ENCODE results near the gene S100A8. TPM values are rescaled to one million over a fixed set of nuclear protein-coding genes. Genes with fewer than 3 reads are reported as not detected.

S100A8 gene
- total and polyA plus RNA-seq, 4 donors, result 38.4 to 99.3 (median 41.9) TPM

- Histone ChIP-seq H3K36me3 (ENCODE audit: control insufficient read depth in 4 of 4, insufficient read depth in 3 of 4, low read depth in 1 of 4, low read length in 3 of 4) (no peaks in the 10 kb centered on the region), H3K9me3 (ENCODE audit: control insufficient read depth in 4 of 4, low read length in 3 of 4) (peaks cover 0 to 5% (median 2%) of the 10 kb centered on the region in 4 donors), H3K27ac (ENCODE audit: low read depth in 1 of 2, low read length in 2 of 2) (no peak overlapping the region), H3K9ac (ENCODE audit: low read depth in 1 of 2, low read length in 2 of 2) (no peak overlapping the region), H3K27me3 (ENCODE audit: control insufficient read depth in 4 of 4, insufficient read depth in 4 of 4, low read length in 3 of 4) (peaks cover 0 to 2% (median 0%) of the 10 kb centered on the region in 4 donors), H3K4me1 (ENCODE audit: control insufficient read depth in 4 of 4, insufficient read depth in 4 of 4, low read length in 3 of 4) (no peaks in the 10 kb centered on the region), H3K4me3 (ENCODE audit: low read depth in 1 of 3, low read length in 3 of 3) (no peak overlapping the region)
- TF ChIP-seq JUND (IDR thresholded peaks at IDR 0.05) (no peak), HNF4A (conservative IDR thresholded peaks at IDR 0.05) (no peak), EGR1 (IDR thresholded peaks at IDR 0.05; ENCODE audit: low read depth in 2 of 2) (no peak), GABPA (IDR thresholded peaks at IDR 0.05 in 1 of 2, conservative IDR thresholded peaks at IDR 0.05 in 1 of 2) (no peak), RAD21 (IDR thresholded peaks at IDR 0.05) (no peak), NR2F2 (IDR thresholded peaks at IDR 0.05) (no peak), TAF1 (conservative IDR thresholded peaks at IDR 0.05) (no peak), REST (IDR thresholded peaks at IDR 0.05) (no peak), RXRA (IDR thresholded peaks at IDR 0.05) (no peak), SP1 (IDR thresholded peaks at IDR 0.05) (no peak), FOXA1 (IDR thresholded peaks at IDR 0.05) (no peak), HNF4G (IDR thresholded peaks at IDR 0.05) (no peak), CTCF (IDR thresholded peaks at IDR 0.05; ENCODE audit: low read depth, low read length, missing input control) (no peak)
- TF ChIP-seq, protein P1, sequence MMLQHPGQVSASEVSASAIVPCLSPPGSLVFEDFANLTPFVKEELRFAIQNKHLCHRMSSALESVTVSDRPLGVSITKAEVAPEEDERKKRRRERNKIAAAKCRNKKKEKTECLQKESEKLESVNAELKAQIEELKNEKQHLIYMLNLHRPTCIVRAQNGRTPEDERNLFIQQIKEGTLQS (IDR thresholded peaks at IDR 0.05), result no peak
- TF ChIP-seq, protein P2, sequence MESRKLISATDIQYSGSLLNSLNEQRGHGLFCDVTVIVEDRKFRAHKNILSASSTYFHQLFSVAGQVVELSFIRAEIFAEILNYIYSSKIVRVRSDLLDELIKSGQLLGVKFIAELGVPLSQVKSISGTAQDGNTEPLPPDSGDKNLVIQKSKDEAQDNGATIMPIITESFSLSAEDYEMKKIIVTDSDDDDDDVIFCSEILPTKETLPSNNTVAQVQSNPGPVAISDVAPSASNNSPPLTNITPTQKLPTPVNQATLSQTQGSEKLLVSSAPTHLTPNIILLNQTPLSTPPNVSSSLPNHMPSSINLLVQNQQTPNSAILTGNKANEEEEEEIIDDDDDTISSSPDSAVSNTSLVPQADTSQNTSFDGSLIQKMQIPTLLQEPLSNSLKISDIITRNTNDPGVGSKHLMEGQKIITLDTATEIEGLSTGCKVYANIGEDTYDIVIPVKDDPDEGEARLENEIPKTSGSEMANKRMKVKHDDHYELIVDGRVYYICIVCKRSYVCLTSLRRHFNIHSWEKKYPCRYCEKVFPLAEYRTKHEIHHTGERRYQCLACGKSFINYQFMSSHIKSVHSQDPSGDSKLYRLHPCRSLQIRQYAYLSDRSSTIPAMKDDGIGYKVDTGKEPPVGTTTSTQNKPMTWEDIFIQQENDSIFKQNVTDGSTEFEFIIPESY (IDR thresholded peaks at IDR 0.05), result no peak
- WGBS, result 89% methylated on average over 23 of the region's 23 CpGs
- no peak for DNase-seq (ENCODE audit: low spot score)
Observed at GRCh38 chr1:153380711-153381110, 10.2 kb downstream of the S100A8 start.

GRCh38 chr1:153379591-153379990 lies 11.3 kb downstream of the S100A8 start:
- Histone ChIP-seq H3K36me3 (ENCODE audit: control insufficient read depth in 4 of 4, insufficient read depth in 3 of 4, low read depth in 1 of 4, low read length in 3 of 4) (no peaks in the 10 kb centered on the region), H3K27me3 (ENCODE audit: control insufficient read depth in 4 of 4, insufficient read depth in 4 of 4, low read length in 3 of 4) (peaks cover 0 to 2% (median 1%) of the 10 kb centered on the region in 4 donors), H3K4me1 (ENCODE audit: control insufficient read depth in 4 of 4, insufficient read depth in 4 of 4, low read length in 3 of 4) (no peaks in the 10 kb centered on the region), H3K27ac (ENCODE audit: low read depth in 1 of 2, low read length in 2 of 2) (no peak overlapping the region), H3K9me3 (ENCODE audit: control insufficient read depth in 4 of 4, low read length in 3 of 4) (peaks cover 0 to 5% (median 2%) of the 10 kb centered on the region in 4 donors), H3K4me3 (ENCODE audit: low read depth in 1 of 3, low read length in 3 of 3) (no peak overlapping the region), H3K9ac (ENCODE audit: low read depth in 1 of 2, low read length in 2 of 2) (no peak overlapping the region)
- DNase-seq (ENCODE audit: low spot score), result no peak
- 84% methylated on average over 10 of the region's 10 CpGs for WGBS
- TF ChIP-seq MAX (IDR thresholded peaks at IDR 0.05) (no peak), HNF4G (IDR thresholded peaks at IDR 0.05) (no peak)

All from liver (tissue), 9 donors.